Right cardiac atrium (tissue), 5 donors: ENCODE measurements around the gene APPL2. TPM values are rescaled to one million over a fixed set of nuclear protein-coding genes. Genes with fewer than 3 reads are reported as not detected.

Source experiments
- ATAC-seq, 2 donors: fragments of 200-7000 bp; cut with Tn5 transposase; one replicate each; pipeline versions ENCODE4 v1.8.0 to v1.9.1; 2020; ENCODE audit warnings: moderate library complexity in 2 of 2, mild to moderate bottlenecking in 1 of 2
- DNase-seq, 3 donors: peaks; one replicate each; pipeline ENCODE4 v3.0.0-alpha.2; 2020
- H3K27ac ChIP-seq: one replicate; pipeline ENCODE4 v1.5.1; 2013; ENCODE audit warnings: mild to moderate bottlenecking, low read length, control low read depth, moderate library complexity
- H3K27me3 ChIP-seq: one replicate; pipeline ENCODE4 v1.6.1; 2013; ENCODE audit not compliant: control insufficient read depth, insufficient read depth
- H3K4me1 ChIP-seq: one replicate; pipeline ENCODE4 v1.6.1; 2013; ENCODE audit warnings: low read length; ENCODE audit not compliant: control insufficient read depth, insufficient read depth
- H3K4me3 ChIP-seq: one replicate; pipeline ENCODE4 v1.5.1; 2013; ENCODE audit warnings: low read length, control low read depth
- H3K9me3 ChIP-seq: one replicate; pipeline ENCODE4 v1.6.1; 2013; ENCODE audit warnings: low read length; ENCODE audit not compliant: control insufficient read depth
- WGBS: extraction: QIAGEN DNeasy Blood & Tissue Kit; methylation state at CpG from one replicate; pipeline ENCODE4 v1.1.7; 2013; 5-methylcytosine and 5-hydroxymethylcytosine counted together
- intact Hi-C, 4 donors: fragments of 100-400 bp; cut with DNase I; formaldehyde crosslinking; loops; one replicate each; pipeline versions ENCODE4 v1.11.0 to v1.14.0; 2022 to 2023
- long read RNA-seq, 4 donors: library from polyadenylated mRNA; unstranded; transcript quantifications; one replicate each; pipeline ENCODE4 v2.0.0, GENCODE V29; 2020 to 2021
- polyA plus RNA-seq: library from polyadenylated mRNA; stranded (reverse); fragments of 200-250 nt; gene quantifications from one replicate; pipeline ENCODE4 v1.2.3, GENCODE V29; 2013
- total RNA-seq, 4 donors: library from RNA; stranded (reverse); fragmentation: NEBNext Ultra II Directional; extraction: Animal tissue kit (Norgen Biotek cat#: 25700); gene quantifications; one replicate each; pipeline ENCODE4 v1.2.1, GENCODE V29; 2021
- donor health status: healthy with polysubstance abuse.
- donor health status: DM: no; HTN: yes; CAD: no.
- donor health status: DM: no; HTN: no; CAD: no.
- donor health status: DM: no; HTN: yes; CAD: no; lungs with severe emphysema.
- donor health status: DM: yes; HTN: yes; CAD: no.

Gene APPL2
- total RNA-seq (10 to 100 TPM; 14.2 to 27.9 (median 24.3) TPM), polyA plus RNA-seq (13.4 TPM)
- long read RNA-seq, donor 1, transcript APPL2-201 (21 exons, 3,239 nt), result major isoform, 79 of 113 reads
- long read RNA-seq, donor 1, partial matches to known transcripts, result 11 of 113 reads
- long read RNA-seq, donor 1, other reads (novel, unspliced or antisense), result 22 of 113 reads
- long read RNA-seq, donor 2, transcript APPL2-201 (21 exons, 3,239 nt), result major isoform, 16 of 27 reads
- long read RNA-seq, donor 2, partial matches to known transcripts, result 4 of 27 reads
- long read RNA-seq, donor 2, other reads (novel, unspliced or antisense), result 6 of 27 reads
- long read RNA-seq, donor 3, transcript APPL2-201 (21 exons, 3,239 nt), result major isoform, 91 of 128 reads
- long read RNA-seq, donor 3, partial matches to known transcripts, result 16 of 128 reads
- long read RNA-seq, donor 3, other reads (novel, unspliced or antisense), result 18 of 128 reads
- long read RNA-seq, donor 4, transcript APPL2-201 (21 exons, 3,239 nt), result major isoform, 33 of 44 reads
- long read RNA-seq, donor 4, partial matches to known transcripts, result 3 of 44 reads
- long read RNA-seq, donor 4, other reads (novel, unspliced or antisense), result 8 of 44 reads

GRCh38 chr12:105235732-105236476, at the start of gene APPL2:
Gene APPL2 (minus strand): TSS chr12:105236174. CDS start chr12:105236012, 162 bp downstream.
- H3K4me1 ChIP-seq, result peaks cover 3% of the 10 kb centered on the region
- peak within 1 kb of the TSS; percentile 92 for H3K4me3 ChIP-seq
- peak; percentile 97 for ATAC-seq
- H3K27me3 ChIP-seq, result no peaks in the 10 kb centered on the region
- intact Hi-C loops, result no loop called here
- peak; percentile 95 to 97 (median 97) for DNase-seq
- H3K9me3 ChIP-seq, result no peaks in the 10 kb centered on the region
- H3K27ac ChIP-seq, result peak within 1 kb of the TSS; percentile 100
- under 1% methylated on average over 80 of the region's 80 CpGs for WGBS

- Histone ChIP-seq H3K9me3 (no peaks in the 10 kb centered on the region), H3K4me1 (no peaks in the 10 kb centered on the region), H3K27ac (no peak overlapping the region), H3K4me3 (no peak overlapping the region), H3K27me3 (no peaks in the 10 kb centered on the region)
- DNase-seq (no peak), ATAC-seq (no peak)
- intact Hi-C loops, result loop anchor here in 1 of 4 donors (10.0 kb wide), 1 partner anchor 89 kb away; no protein-coding TSS in a partner anchor
- WGBS, result 76% methylated on average over 1 of the region's 1 CpG
Observed at GRCh38 chr12:105285378-105285777, 49.4 kb upstream of the APPL2 start.

GRCh38 chr12:105281694-105282049, 45.7 kb upstream of the APPL2 start:
- intact Hi-C loops, result loop anchor here in 1 of 4 donors (10.0 kb wide), 1 partner anchor 93 kb away; no protein-coding TSS in a partner anchor
- WGBS, result 92% methylated on average over 1 of the region's 1 CpG
- no peak for ATAC-seq

GRCh38 chr12:105280966-105281693, 45.2 kb upstream of the APPL2 start:
- Histone ChIP-seq H3K27ac (no peak overlapping the region), H3K27me3 (no peaks in the 10 kb centered on the region), H3K4me1 (no peaks in the 10 kb centered on the region), H3K4me3 (no peak overlapping the region), H3K9me3 (no peaks in the 10 kb centered on the region)
- intact Hi-C loops, result loop anchor here in 1 of 4 donors (10.0 kb wide), 1 partner anchor 94 kb away; no protein-coding TSS in a partner anchor
- ATAC-seq, result no peak
- no peak for DNase-seq
- 73% methylated on average over 6 of the region's 6 CpGs for WGBS

More at GRCh38 chr12:105281694-105282049, 45.7 kb upstream of the APPL2 start:
- Histone ChIP-seq H3K27me3 (no peaks in the 10 kb centered on the region), H3K27ac (no peak overlapping the region), H3K9me3 (no peaks in the 10 kb centered on the region), H3K4me3 (no peak overlapping the region), H3K4me1 (no peaks in the 10 kb centered on the region)
- no peak for DNase-seq

GRCh38 chr12:105279460-105280056, 43.6 kb upstream of the APPL2 start:
- intact Hi-C loops, result loop anchor here in 2 of 4 donors (5.0 to 10.0 kb wide), 2 partner anchors 95 to 103 kb away; no protein-coding TSS in a partner anchor
- ATAC-seq (peak; percentile 63 to 64), DNase-seq (peak in 1 of 3 donors; percentile 15)
- no peak overlapping the region for H3K27ac ChIP-seq
- H3K27me3 ChIP-seq, result no peaks in the 10 kb centered on the region
- no peak overlapping the region for H3K4me3 ChIP-seq
- no peaks in the 10 kb centered on the region for H3K4me1 ChIP-seq
- H3K9me3 ChIP-seq, result no peaks in the 10 kb centered on the region
- WGBS, result 80% methylated on average over 6 of the region's 6 CpGs

- Histone ChIP-seq H3K4me3 (no peak overlapping the region), H3K27ac (no peak overlapping the region), H3K4me1 (no peaks in the 10 kb centered on the region), H3K27me3 (no peaks in the 10 kb centered on the region), H3K9me3 (no peaks in the 10 kb centered on the region)
- ATAC-seq (peak in 1 of 2 donors; percentile 45), DNase-seq (no peak)
- intact Hi-C loops, result loop anchor here in 1 of 4 donors (5.0 kb wide), 1 partner anchor 104 kb away; no protein-coding TSS in a partner anchor
- 61% methylated on average over 4 of the region's 4 CpGs for WGBS
Observed at GRCh38 chr12:105278043-105278697, 42.2 kb upstream of the APPL2 start.

GRCh38 chr12:105275997-105276733, 40.2 kb upstream of the APPL2 start:
- 89% methylated on average over 3 of the region's 3 CpGs for WGBS
- no peaks in the 10 kb centered on the region for H3K9me3 ChIP-seq
- H3K4me1 ChIP-seq, result no peaks in the 10 kb centered on the region
- intact Hi-C loops, result loop anchor here in 1 of 4 donors (5.0 kb wide), 1 partner anchor 106 kb away; no protein-coding TSS in a partner anchor
- H3K4me3 ChIP-seq, result no peak overlapping the region
- H3K27me3 ChIP-seq, result no peaks in the 10 kb centered on the region
- DNase-seq (no peak), ATAC-seq (no peak)
- no peak overlapping the region for H3K27ac ChIP-seq

- ATAC-seq (no peak), DNase-seq (peak in 1 of 3 donors; percentile 32)
- Histone ChIP-seq H3K4me1 (no peaks in the 10 kb centered on the region), H3K27ac (no peak overlapping the region), H3K9me3 (no peaks in the 10 kb centered on the region), H3K4me3 (no peak overlapping the region), H3K27me3 (no peaks in the 10 kb centered on the region)
- intact Hi-C loops, result no loop called here
- WGBS, result 88% methylated on average over 5 of the region's 5 CpGs
Observed at GRCh38 chr12:105274571-105274970, 38.6 kb upstream of the APPL2 start.

GRCh38 chr12:105273601-105274000, 37.6 kb upstream of the APPL2 start:
- 96% methylated on average over 2 of the region's 2 CpGs for WGBS
- DNase-seq, result no peak
- Histone ChIP-seq H3K27me3 (no peaks in the 10 kb centered on the region), H3K4me3 (no peak overlapping the region), H3K27ac (no peak overlapping the region), H3K9me3 (no peaks in the 10 kb centered on the region), H3K4me1 (no peaks in the 10 kb centered on the region)
- no peak for ATAC-seq
- intact Hi-C loops, result no loop called here
